ENCODE data around the gene MRPL28.
A peak's percentile ranks its signal among the peaks of the same experiment; 100 is the strongest.

GRCh38 chr16:396605-397004 is 26.3 kb upstream of the MRPL28 start:
- TF ChIP-seq POLR2A (IDR thresholded peaks at IDR 0.05), result no peak
- TF ChIP-seq POLR2AphosphoS5 (IDR thresholded peaks at IDR 0.05), result peak in 2 of 3 donors; percentile 19 to 24

Measured in spleen (tissue), 3 donors.